MM.1S (cell line): ENCODE measurements around the gene BAK1.

ENCODE experiments used
- DNase-seq: peaks from one replicate; pipeline ENCODE4 v3.0.0-alpha.2; 2015
- H2AFZ ChIP-seq: fragments of 300-600 bp; sonication (generic); 2 replicates; pipeline ENCODE4 v1.6.0; 2016; ENCODE audit warnings: antibody characterized with exemption, low read length
- H3F3A ChIP-seq: fragments of 300-600 bp; sonication (generic); 2 replicates; pipeline ENCODE4 v1.6.1; 2016; ENCODE audit warnings: mild to moderate bottlenecking, antibody characterized with exemption, low read length, moderate library complexity, mixed read lengths; ENCODE audit not compliant: insufficient read depth
- H3K27ac ChIP-seq: fragments of 300-600 bp; sonication (generic); 2 replicates; pipeline ENCODE4 v1.5.1; 2016; ENCODE audit warnings: mild to moderate bottlenecking, low read length
- H3K27me3 ChIP-seq: fragments of 300-600 bp; sonication (generic); replicated peaks from 2 replicates; pipeline ENCODE4 v1.6.0; 2016; ENCODE audit warnings: low read length; ENCODE audit not compliant: insufficient read depth
- H3K36me3 ChIP-seq: fragments of 300-600 bp; sonication (generic); replicated peaks from 2 replicates; pipeline ENCODE4 v1.6.1; 2016; ENCODE audit warnings: mild to moderate bottlenecking, low read length, mixed read lengths; ENCODE audit not compliant: insufficient read depth
- H3K4me1 ChIP-seq: fragments of 300-600 bp; sonication (generic); 2 replicates; pipeline ENCODE4 v1.6.1; 2016; ENCODE audit warnings: low read length, mixed read lengths
- H3K4me2 ChIP-seq: fragments of 300-600 bp; sonication (generic); 2 replicates; pipeline ENCODE4 v1.6.0; 2016; ENCODE audit warnings: low read depth, low read length
- H3K4me3 ChIP-seq: fragments of 300-600 bp; sonication (generic); 2 replicates; pipeline ENCODE4 v1.5.1; 2016; ENCODE audit warnings: low read length, mixed read lengths
- H3K79me2 ChIP-seq: fragments of 300-600 bp; sonication (generic); 2 replicates; pipeline ENCODE4 v1.6.1; 2016; ENCODE audit warnings: mixed run types, low read length, mixed read lengths
- H3K9ac ChIP-seq: fragments of 300-600 bp; sonication (generic); 2 replicates; pipeline ENCODE4 v1.6.1; 2016; ENCODE audit warnings: low read length, mixed read lengths
- H3K9me2 ChIP-seq: fragments of 300-600 bp; sonication (generic); replicated peaks from 2 replicates; pipeline ENCODE4 v1.6.1; 2016; ENCODE audit warnings: mild to moderate bottlenecking, low read length, mixed read lengths; ENCODE audit not compliant: insufficient read depth
- H3K9me3 ChIP-seq: fragments of 300-600 bp; sonication (generic); replicated peaks from 2 replicates; pipeline ENCODE4 v1.6.1; 2016; ENCODE audit warnings: mild to moderate bottlenecking, low read length, mixed read lengths; ENCODE audit not compliant: insufficient read depth
- H4K20me1 ChIP-seq: fragments of 300-600 bp; sonication (generic); 2 replicates; pipeline ENCODE4 v1.6.1; 2016; ENCODE audit warnings: mild to moderate bottlenecking, low read length, moderate library complexity, mixed read lengths; ENCODE audit not compliant: insufficient read depth
- EZH2 ChIP-seq: fragments of 300-600 bp; sonication (generic); optimal IDR thresholded peaks from 2 replicates; pipeline ENCODE3; 2017; ENCODE audit warnings: low read depth, mild to moderate bottlenecking, antibody characterized with exemption, low read length, mixed read lengths
- EZH2phosphoT487 ChIP-seq: fragments of 300-600 bp; sonication (generic); IDR thresholded peaks from 2 replicates; pipeline ENCODE4 v1.6.1; 2018; ENCODE audit warnings: antibody characterized with exemption, low read length
- TF ChIP-seq, protein P1 (sequence below): fragments of 300-600 bp; sonication (generic); IDR thresholded peaks from 2 replicates; pipeline ENCODE4 v1.5.1; 2016; ENCODE audit warnings: antibody characterized with exemption, low read length, mixed read lengths

The BAK1 gene

DNA sequence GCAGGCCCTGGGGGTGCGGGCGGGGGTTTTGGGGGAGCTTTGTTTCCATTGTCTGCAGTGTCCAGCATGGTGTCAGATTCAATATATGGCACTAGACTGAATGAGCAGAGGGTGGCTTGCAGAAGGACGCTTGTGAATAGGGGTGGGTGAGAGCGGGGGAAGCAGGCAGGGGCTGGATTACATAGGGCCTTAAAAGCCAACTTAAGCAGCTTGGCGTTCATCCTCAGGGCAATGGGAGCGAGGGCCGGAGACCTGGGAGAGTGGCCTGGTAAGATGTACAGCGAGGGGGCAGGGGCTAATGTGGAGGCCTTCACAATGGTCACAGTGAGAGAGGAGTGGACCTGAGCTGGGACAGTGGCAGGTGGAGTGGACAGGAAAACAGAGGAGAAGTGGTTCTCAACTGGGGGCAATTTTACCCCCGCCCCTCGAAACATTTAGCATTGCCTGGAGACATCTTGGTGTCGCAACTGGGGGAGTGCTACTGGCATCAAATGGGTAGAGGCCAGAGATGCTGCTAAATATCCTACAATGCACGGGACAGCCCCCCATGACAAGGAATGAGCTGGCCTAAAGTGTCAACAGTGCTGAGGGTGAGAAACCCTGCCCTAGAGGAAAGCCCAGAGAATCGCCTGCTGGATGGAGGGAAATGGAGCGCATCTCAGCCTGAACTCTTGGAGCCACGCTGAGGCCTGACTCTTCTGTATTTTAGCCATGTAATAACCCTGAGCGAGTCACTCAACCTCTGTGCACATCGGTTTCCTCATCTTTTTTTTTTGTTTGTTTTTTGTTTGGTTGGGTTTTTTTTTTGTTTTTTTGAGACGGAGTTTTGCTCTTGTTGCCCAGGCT, 15.1 kb upstream of the BAK1 start:
- H3K4me3 ChIP-seq = no peak overlapping the region
- H3K4me1 ChIP-seq = peaks cover 5% of the 10 kb centered on the region
- H3K9me2 ChIP-seq = no peaks in the 10 kb centered on the region
- no peaks in the 10 kb centered on the region for H3F3A ChIP-seq
- H4K20me1 ChIP-seq = no peaks in the 10 kb centered on the region
- H3K9ac ChIP-seq = no peak overlapping the region
- H3K36me3 ChIP-seq = no peaks in the 10 kb centered on the region
- TF ChIP-seq EZH2 = no peak
- TF ChIP-seq, protein P1, sequence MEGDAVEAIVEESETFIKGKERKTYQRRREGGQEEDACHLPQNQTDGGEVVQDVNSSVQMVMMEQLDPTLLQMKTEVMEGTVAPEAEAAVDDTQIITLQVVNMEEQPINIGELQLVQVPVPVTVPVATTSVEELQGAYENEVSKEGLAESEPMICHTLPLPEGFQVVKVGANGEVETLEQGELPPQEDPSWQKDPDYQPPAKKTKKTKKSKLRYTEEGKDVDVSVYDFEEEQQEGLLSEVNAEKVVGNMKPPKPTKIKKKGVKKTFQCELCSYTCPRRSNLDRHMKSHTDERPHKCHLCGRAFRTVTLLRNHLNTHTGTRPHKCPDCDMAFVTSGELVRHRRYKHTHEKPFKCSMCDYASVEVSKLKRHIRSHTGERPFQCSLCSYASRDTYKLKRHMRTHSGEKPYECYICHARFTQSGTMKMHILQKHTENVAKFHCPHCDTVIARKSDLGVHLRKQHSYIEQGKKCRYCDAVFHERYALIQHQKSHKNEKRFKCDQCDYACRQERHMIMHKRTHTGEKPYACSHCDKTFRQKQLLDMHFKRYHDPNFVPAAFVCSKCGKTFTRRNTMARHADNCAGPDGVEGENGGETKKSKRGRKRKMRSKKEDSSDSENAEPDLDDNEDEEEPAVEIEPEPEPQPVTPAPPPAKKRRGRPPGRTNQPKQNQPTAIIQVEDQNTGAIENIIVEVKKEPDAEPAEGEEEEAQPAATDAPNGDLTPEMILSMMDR = no peak
- TF ChIP-seq EZH2phosphoT487 = no peak
- H3K4me2 ChIP-seq = no peak overlapping the region
- no peak overlapping the region for H3K27ac ChIP-seq
- no peak for DNase-seq
- H2AFZ ChIP-seq = no peak overlapping the region
- no peaks in the 10 kb centered on the region for H3K79me2 ChIP-seq
- H3K27me3 ChIP-seq = no peaks in the 10 kb centered on the region
- H3K9me3 ChIP-seq = no peaks in the 10 kb centered on the region

DNA sequence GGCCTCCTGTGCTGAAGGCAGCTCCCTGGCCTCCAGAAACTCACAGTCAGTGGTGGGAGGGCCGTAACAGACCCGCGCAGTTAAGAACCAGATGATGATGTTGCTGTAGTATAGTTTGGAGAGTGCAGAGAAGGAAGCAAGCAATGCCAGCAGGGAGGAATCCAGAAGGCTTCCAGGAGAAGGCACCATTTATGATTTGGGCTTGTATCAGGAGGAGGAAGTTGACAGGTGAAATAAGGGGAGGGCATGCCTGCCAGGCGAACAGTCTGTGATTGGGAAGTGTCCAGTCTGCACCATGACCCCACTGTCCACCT, 13.3 kb upstream of the BAK1 start:
- Histone ChIP-seq H3K4me1 (peaks cover 12% of the 10 kb centered on the region), H3K36me3 (no peaks in the 10 kb centered on the region), H4K20me1 (no peaks in the 10 kb centered on the region), H3K9ac (no peak overlapping the region; the same call in 1 of the 2 replicates), H3K4me2 (peak overlapping the region; percentile 63), H3K79me2 (no peaks in the 10 kb centered on the region), H3K9me3 (no peaks in the 10 kb centered on the region), H3F3A (no peaks in the 10 kb centered on the region), H3K27me3 (no peaks in the 10 kb centered on the region), H3K4me3 (peak overlapping the region; percentile 37), H3K9me2 (no peaks in the 10 kb centered on the region), H2AFZ (peak overlapping the region; percentile 70), H3K27ac (no peak overlapping the region)
- TF ChIP-seq, protein P1 = no peak
- no peak for TF ChIP-seq EZH2phosphoT487
- no peak for TF ChIP-seq EZH2
- DNase-seq = no peak

DNA sequence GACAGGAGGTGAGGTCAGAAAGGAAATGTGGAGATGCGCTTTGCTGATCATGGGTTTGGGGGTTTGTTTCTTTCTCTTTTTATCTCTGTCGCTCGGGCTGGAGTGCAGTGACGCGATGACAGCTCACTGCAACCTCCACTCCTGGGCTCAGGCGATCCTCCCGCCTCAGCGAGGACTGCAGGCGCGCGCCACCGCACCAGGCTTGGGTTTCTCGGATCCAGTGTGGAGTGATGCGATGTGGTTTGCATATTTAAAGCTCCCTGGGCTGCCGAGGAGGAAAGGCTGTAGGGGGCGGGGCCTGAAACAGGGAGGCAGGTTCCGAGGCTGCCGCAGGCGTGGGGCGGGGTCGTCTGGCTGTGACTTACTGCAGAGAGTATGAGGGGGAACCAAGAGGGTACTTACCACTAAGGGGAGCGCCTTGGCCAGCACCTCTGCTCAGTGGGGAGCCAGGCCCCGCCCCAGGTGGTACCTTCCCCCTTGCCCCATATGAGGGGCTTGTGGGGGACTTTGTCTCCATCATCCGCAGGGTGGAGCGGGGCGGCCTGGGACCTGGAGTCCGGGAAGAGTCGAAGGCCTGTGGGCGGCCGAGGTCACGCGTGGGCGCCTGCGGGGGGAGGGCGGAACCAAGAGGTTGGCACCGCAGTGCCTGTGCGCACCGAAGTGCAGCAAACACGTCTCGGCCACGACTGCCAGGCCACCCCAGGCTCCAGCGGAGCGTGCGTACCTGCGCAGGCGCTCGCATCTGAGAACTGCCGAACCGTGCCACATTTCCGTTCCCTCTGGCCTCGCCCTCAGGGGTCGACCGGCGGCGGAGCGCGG, 12.7 kb upstream of the BAK1 start:
- H3K4me2 ChIP-seq = peak overlapping the region; percentile 63
- peak overlapping the region; percentile 70 for H2AFZ ChIP-seq
- no peaks in the 10 kb centered on the region for H3K79me2 ChIP-seq
- peak overlapping the region; percentile 37 for H3K4me3 ChIP-seq
- no peaks in the 10 kb centered on the region for H3K9me2 ChIP-seq
- DNase-seq = no peak
- no peaks in the 10 kb centered on the region for H3K27me3 ChIP-seq
- H3K4me1 ChIP-seq = peaks cover 12% of the 10 kb centered on the region
- no peak overlapping the region for H3K27ac ChIP-seq
- no peak overlapping the region; the same call in 1 of the 2 replicates for H3K9ac ChIP-seq
- H3K9me3 ChIP-seq = no peaks in the 10 kb centered on the region
- no peaks in the 10 kb centered on the region for H4K20me1 ChIP-seq
- TF ChIP-seq EZH2phosphoT487 = no peak
- no peak for TF ChIP-seq EZH2
- TF ChIP-seq, protein P1 = no peak
- H3F3A ChIP-seq = no peaks in the 10 kb centered on the region
- H3K36me3 ChIP-seq = no peaks in the 10 kb centered on the region
